SK-N-SH (cell line): ENCODE measurements around the gene GPR17. TPM values are rescaled to one million over a fixed set of nuclear protein-coding genes. Genes with fewer than 3 reads are reported as not detected.

ENCODE experiments used
- CTCF ChIA-PET: fragments of 300-600, 350-600 bp; formaldehyde crosslinking; extraction: SDS; loops from one replicate; lab custom pipeline; 2021; lab: Yijun Ruan, JAX
- POLR2A ChIA-PET: fragments of 350-600 bp; sonication (Branson Sonifier 250); formaldehyde crosslinking; extraction: SDS; loops from one replicate; lab custom pipeline; 2020; ENCODE audit warnings: antibody characterized with exemption, inconsistent platforms; lab: Yijun Ruan, JAX
- DNase-seq: peaks from one replicate; pipeline ENCODE4 v3.0.0; 2012
- H2AFZ ChIP-seq: fragments of 200-600 bp; sonication (generic); 2 replicates; pipeline ENCODE4 v1.8.1; 2016; ENCODE audit warnings: antibody characterized with exemption, mild to moderate bottlenecking, low read depth
- H3F3A ChIP-seq: fragments of 200-600 bp; sonication (generic); replicated peaks from 2 replicates; pipeline ENCODE3; 2016; ENCODE audit warnings: antibody characterized with exemption, mild to moderate bottlenecking; ENCODE audit not compliant: insufficient read depth
- H3K27ac ChIP-seq, 2 experiments: fragments of 200-500 bp in 1 of 2; fragments of 200-600 bp in 1 of 2; sonication (Bioruptor generic) in 1 of 2; sonication (generic), shearing (Covaris generic) in 1 of 2; 2 replicates each; pipeline versions ENCODE4 v1.5.1 to v1.6.1; 2014 to 2016; ENCODE audit warnings: low read depth in 2 of 2, inconsistent platforms in 1 of 2, low read length in 1 of 2, mild to moderate bottlenecking in 1 of 2, mixed read lengths in 1 of 2
- H3K27me3 ChIP-seq: fragments of 200-600 bp; sonication (generic), shearing (Covaris generic); 2 replicates; pipeline ENCODE4 v1.6.1; 2016; ENCODE audit warnings: mixed run types; ENCODE audit not compliant: insufficient read depth
- H3K36me3 ChIP-seq, 2 experiments: fragments of 200-500 bp in 1 of 2; fragments of 200-600 bp in 1 of 2; sonication (Bioruptor generic) in 1 of 2; sonication (generic) in 1 of 2; replicated peaks in 1 of 2; 2 replicates each; pipeline versions ENCODE3 to v1.5.1; 2014 to 2016; ENCODE audit warnings: low read length in 1 of 2, mild to moderate bottlenecking in 1 of 2; ENCODE audit not compliant: insufficient read depth in 2 of 2, control insufficient read depth in 1 of 2
- H3K4me1 ChIP-seq, 2 experiments: fragments of 200-500 bp in 1 of 2; fragments of 200-600 bp in 1 of 2; sonication (Bioruptor generic) in 1 of 2; sonication (generic), shearing (Covaris generic) in 1 of 2; 2 replicates each; pipeline versions ENCODE4 v1.5.1 to v1.6.1; 2014 to 2016; ENCODE audit warnings: low read depth in 1 of 2, low read length in 1 of 2, mixed run types in 1 of 2; ENCODE audit not compliant: insufficient read depth in 2 of 2, control insufficient read depth in 1 of 2
- H3K4me2 ChIP-seq: fragments of 200-600 bp; sonication (generic), shearing (Covaris generic); 2 replicates; pipeline ENCODE4 v1.6.1; 2017; ENCODE audit warnings: mixed run types
- H3K4me3 ChIP-seq, 2 experiments: fragments of 200-500 bp in 1 of 2; fragments of 200-600 bp in 1 of 2; sonication (Bioruptor generic) in 1 of 2; sonication (generic), shearing (Covaris generic) in 1 of 2; 2 replicates each; pipeline versions ENCODE4 v1.5.1 to v1.8.1; 2014 to 2016; ENCODE audit warnings: low read depth in 2 of 2, inconsistent platforms in 1 of 2, low read length in 1 of 2, mild to moderate bottlenecking in 1 of 2, mixed read lengths in 1 of 2, moderate library complexity in 1 of 2
- H3K79me2 ChIP-seq: fragments of 200-600 bp; sonication (generic); 2 replicates; pipeline ENCODE4 v1.8.1; 2017; ENCODE audit warnings: mild to moderate bottlenecking; ENCODE audit not compliant: insufficient read depth
- H3K9ac ChIP-seq: fragments of 200-600 bp; sonication (generic); 2 replicates; pipeline ENCODE4 v1.6.1; 2017; ENCODE audit warnings: mixed run types
- H3K9me2 ChIP-seq: fragments of 200-600 bp; sonication (generic); 2 replicates; pipeline ENCODE4 v1.6.1; 2017; ENCODE audit warnings: mixed run types
- H3K9me3 ChIP-seq: fragments of 200-600 bp; sonication (generic); 2 replicates; pipeline ENCODE4 v1.6.1; 2017; ENCODE audit warnings: mixed run types, mild to moderate bottlenecking, moderate library complexity
- H4K20me1 ChIP-seq: fragments of 200-600 bp; sonication (generic); 2 replicates; pipeline ENCODE4 v1.6.1; 2017; ENCODE audit warnings: mild to moderate bottlenecking, mixed run types; ENCODE audit not compliant: insufficient read depth
- CHD2 ChIP-seq: fragments of 150-350 bp; IDR thresholded peaks from 2 replicates; pipeline ENCODE4 v1.6.1; 2018; ENCODE audit warnings: low read length; ENCODE audit not compliant: partially characterized antibody
- EP300 ChIP-seq, 2 experiments: IDR thresholded peaks; 2 replicates each; pipeline versions ENCODE4 v1.4.0 to v1.6.1; 2012; ENCODE audit warnings: borderline replicate concordance in 1 of 2, low read depth in 1 of 2, low read length in 1 of 2
- GATA2 ChIP-seq: sonication (generic); formaldehyde crosslinking; IDR thresholded peaks from 2 replicates; pipeline ENCODE4 v1.5.0; 2020; ENCODE audit warnings: mild to moderate bottlenecking, missing genetic modification reagents
- MAX ChIP-seq: IDR thresholded peaks from 2 replicates; pipeline ENCODE4 v1.4.0; 2012; ENCODE audit warnings: low read depth
- MEF2A ChIP-seq: IDR thresholded peaks from 2 replicates; pipeline ENCODE4 v1.4.0; 2012; ENCODE audit warnings: low read depth, borderline replicate concordance
- MXI1 ChIP-seq: IDR thresholded peaks from 2 replicates; pipeline ENCODE4 v1.6.1; 2012; ENCODE audit warnings: mild to moderate bottlenecking, low read depth, low read length, improper control_type of control experiment
- POLR2AphosphoS5 ChIP-seq: IDR thresholded peaks from 2 replicates; pipeline ENCODE4 v1.6.1; 2012; ENCODE audit warnings: low read depth, low read length
- SMC3 ChIP-seq: IDR thresholded peaks from 2 replicates; pipeline ENCODE4 v1.6.1; 2012; ENCODE audit warnings: low read depth, low read length, improper control_type of control experiment
- YY1 ChIP-seq: IDR thresholded peaks from 2 replicates; pipeline ENCODE4 v1.4.0; 2012; ENCODE audit warnings: low read depth, mild to moderate bottlenecking
- WGBS: methylation state at CpG from one replicate; pipeline ENCODE4 v1.1.6; 2017; ENCODE audit warnings: low lambda C conversion rate; 5-methylcytosine and 5-hydroxymethylcytosine counted together
- polyA plus RNA-seq, 3 experiments: library from polyadenylated mRNA; depleted of rRNA; stranded (reverse); fragments of >200 nt; gene quantifications; 2 replicates each; pipeline ENCODE4 v1.2.3, GENCODE V29; 2012
- TF ChIP-seq, protein P1 (sequence below): fragments of 200-600 bp; sonication (generic); IDR thresholded peaks from 2 replicates; pipeline ENCODE4 v1.6.1; 2017; ENCODE audit warnings: antibody characterized with exemption, mild to moderate bottlenecking, moderate library complexity

Gene GPR17
- polyA plus RNA-seq, 1 of the 3 experiments (the other 2 are of a cell fraction), result 0.03 TPM

GRCh38 chr2:127659408-127660290 is 13.7 kb downstream of the GPR17 start:
- ChIA-PET POLR2A (no interaction called here), CTCF (no interaction called here)
- H3K4me3 ChIP-seq, result no peak overlapping the region
- WGBS, result 77% methylated on average over 12 of the region's 14 CpGs
- no peaks in the 10 kb centered on the region for H3F3A ChIP-seq
- H3K9ac ChIP-seq, result no peak overlapping the region
- no peak overlapping the region for H3K27ac ChIP-seq
- peaks cover 0 to 31% of the 10 kb centered on the region in 2 experiments; a peak in 1 of 4 replicates for H3K4me1 ChIP-seq
- no peaks in the 10 kb centered on the region for H3K36me3 ChIP-seq
- no peak for DNase-seq
- H4K20me1 ChIP-seq, result no peaks in the 10 kb centered on the region
- H3K27me3 ChIP-seq, result no peaks in the 10 kb centered on the region
- no peaks in the 10 kb centered on the region for H3K9me3 ChIP-seq
- no peaks in the 10 kb centered on the region for H3K9me2 ChIP-seq
- H3K79me2 ChIP-seq, result no peaks in the 10 kb centered on the region
- TF ChIP-seq GATA2 (CRISPR knock-in tag), result no peak
- TF ChIP-seq YY1, result no peak
- TF ChIP-seq SMC3, result no peak
- no peak for TF ChIP-seq EP300 (IDR thresholded peaks at IDR 0.05; ENCODE audit: borderline replicate concordance in 1 of 2, low read depth in 1 of 2, low read length in 1 of 2)
- TF ChIP-seq MXI1, result no peak
- no peak for TF ChIP-seq POLR2AphosphoS5
- no peak for TF ChIP-seq CHD2
- TF ChIP-seq MAX, result no peak
- no peak overlapping the region for H2AFZ ChIP-seq
- no peak overlapping the region for H3K4me2 ChIP-seq

GRCh38 chr2:127660291-127660578 is 14.3 kb downstream of the GPR17 start:
- no peak for TF ChIP-seq MEF2A
- TF ChIP-seq YY1, result no peak
- no peak for TF ChIP-seq MXI1
- no peak for TF ChIP-seq SMC3
- TF ChIP-seq, protein P1, sequence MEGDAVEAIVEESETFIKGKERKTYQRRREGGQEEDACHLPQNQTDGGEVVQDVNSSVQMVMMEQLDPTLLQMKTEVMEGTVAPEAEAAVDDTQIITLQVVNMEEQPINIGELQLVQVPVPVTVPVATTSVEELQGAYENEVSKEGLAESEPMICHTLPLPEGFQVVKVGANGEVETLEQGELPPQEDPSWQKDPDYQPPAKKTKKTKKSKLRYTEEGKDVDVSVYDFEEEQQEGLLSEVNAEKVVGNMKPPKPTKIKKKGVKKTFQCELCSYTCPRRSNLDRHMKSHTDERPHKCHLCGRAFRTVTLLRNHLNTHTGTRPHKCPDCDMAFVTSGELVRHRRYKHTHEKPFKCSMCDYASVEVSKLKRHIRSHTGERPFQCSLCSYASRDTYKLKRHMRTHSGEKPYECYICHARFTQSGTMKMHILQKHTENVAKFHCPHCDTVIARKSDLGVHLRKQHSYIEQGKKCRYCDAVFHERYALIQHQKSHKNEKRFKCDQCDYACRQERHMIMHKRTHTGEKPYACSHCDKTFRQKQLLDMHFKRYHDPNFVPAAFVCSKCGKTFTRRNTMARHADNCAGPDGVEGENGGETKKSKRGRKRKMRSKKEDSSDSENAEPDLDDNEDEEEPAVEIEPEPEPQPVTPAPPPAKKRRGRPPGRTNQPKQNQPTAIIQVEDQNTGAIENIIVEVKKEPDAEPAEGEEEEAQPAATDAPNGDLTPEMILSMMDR, result no peak
- Histone ChIP-seq H3K27ac (no peak overlapping the region), H3K27me3 (no peaks in the 10 kb centered on the region), H3K79me2 (no peaks in the 10 kb centered on the region), H2AFZ (no peak overlapping the region), H4K20me1 (no peaks in the 10 kb centered on the region), H3K9me3 (no peaks in the 10 kb centered on the region), H3K9ac (no peak overlapping the region), H3F3A (no peaks in the 10 kb centered on the region), H3K4me1 (peaks cover 0 to 28% of the 10 kb centered on the region in 2 experiments; a peak in 1 of 4 replicates), H3K36me3 (no peaks in the 10 kb centered on the region), H3K4me2 (no peak overlapping the region), H3K9me2 (no peaks in the 10 kb centered on the region), H3K4me3 (no peak overlapping the region)
- 85% methylated on average over 10 of the region's 10 CpGs for WGBS
- CTCF ChIA-PET, result no interaction called here
- no peak for DNase-seq
- POLR2A ChIA-PET, result no interaction called here
